K562 (cell line): ENCODE measurements around the gene PBX2. TPM values are rescaled to one million over a fixed set of nuclear protein-coding genes. Genes with fewer than 3 reads are reported as not detected.
A peak's percentile ranks its signal among the peaks of the same experiment; 100 is the strongest.

ENCODE experiments used
- BCOR ChIP-seq: fragments of 450-650 bp; IDR thresholded peaks from 2 replicates; pipeline ENCODE4 v1.6.1; 2016
- BDP1 ChIP-seq: IDR thresholded peaks from 3 replicates; pipeline ENCODE4 v1.6.1; 2011; ENCODE audit not compliant: insufficient read length, insufficient read depth
- CXXC5 ChIP-seq: fragments of 250-450 bp; sonication (Bioruptor Pico); IDR thresholded peaks from 2 replicates; pipeline ENCODE4 v1.8.0; 2022; ENCODE audit warnings: inconsistent platforms, mild to moderate bottlenecking, moderate library complexity
- FOXK2 ChIP-seq, 2 experiments: fragments of 450-650 bp; IDR thresholded peaks in 1 of 2; conservative IDR thresholded peaks in 1 of 2; 2 replicates each; pipeline ENCODE4 v1.6.1; 2016; ENCODE audit warnings: low read depth in 2 of 2, mild to moderate bottlenecking in 1 of 2
- HDAC1 ChIP-seq, 2 experiments: fragments of 450-650 bp; IDR thresholded peaks; 2 replicates each; pipeline ENCODE4 v1.6.1; 2016 to 2017; ENCODE audit warnings: inconsistent platforms in 1 of 2, mild to moderate bottlenecking in 1 of 2, moderate library complexity in 1 of 2
- HNRNPUL1 ChIP-seq: fragments of 200-400 bp; formaldehyde crosslinking; IDR thresholded peaks from 2 replicates; pipeline ENCODE4 v1.6.1; 2017; ENCODE audit warnings: low read length
- NELFE ChIP-seq: IDR thresholded peaks from 2 replicates; pipeline ENCODE4 v1.6.1; 2011; ENCODE audit warnings: mild to moderate bottlenecking; ENCODE audit not compliant: insufficient read depth, insufficient read length
- NR2F6 ChIP-seq: fragments of 450-650 bp; formaldehyde crosslinking; IDR thresholded peaks from 2 replicates; pipeline ENCODE4 v1.4.0; 2020; ENCODE audit warnings: mild to moderate bottlenecking
- PHTF2 ChIP-seq: fragments of 250-450 bp; sonication (Bioruptor Pico); IDR thresholded peaks from 2 replicates; pipeline ENCODE4 v1.5.0; 2021; ENCODE audit warnings: mild to moderate bottlenecking
- POU5F1 ChIP-seq: fragments of 150-350 bp; IDR thresholded peaks from 2 replicates; pipeline ENCODE4 v1.6.1; 2014; ENCODE audit warnings: borderline replicate concordance, low read length, low read depth, mild to moderate bottlenecking; ENCODE audit not compliant: partially characterized antibody
- RCOR1 ChIP-seq, 2 experiments: IDR thresholded peaks; 2 replicates each; pipeline ENCODE4 v1.6.1; 2012; ENCODE audit warnings: low read depth in 2 of 2, low read length in 2 of 2, borderline replicate concordance in 1 of 2, improper control_type of control experiment in 1 of 2
- RFX1 ChIP-seq: fragments of 450-650 bp; IDR thresholded peaks from 2 replicates; pipeline ENCODE4 v1.6.1; 2016; ENCODE audit warnings: mild to moderate bottlenecking, moderate library complexity
- SMAD4 ChIP-seq: fragments of 250-450 bp; sonication (Bioruptor Pico); conservative IDR thresholded peaks from 2 replicates; pipeline ENCODE4 v1.8.0; 2021; ENCODE audit warnings: inconsistent platforms, mild to moderate bottlenecking, moderate library complexity
- SMARCA4 ChIP-seq: fragments of 450-650 bp; IDR thresholded peaks from 2 replicates; pipeline ENCODE4 v1.6.1; 2016
- SMARCA5 ChIP-seq: fragments of 450-650 bp; IDR thresholded peaks from 2 replicates; pipeline ENCODE4 v1.6.1; 2016
- SMARCB1 ChIP-seq: IDR thresholded peaks from 2 replicates; pipeline ENCODE4 v1.6.1; 2011; ENCODE audit warnings: improper control_type of control experiment, low read depth; ENCODE audit not compliant: insufficient read length
- SRSF7 ChIP-seq: fragments of 200-400 bp; formaldehyde crosslinking; optimal IDR thresholded peaks from 2 replicates; pipeline ENCODE3; 2017; ENCODE audit warnings: mild to moderate bottlenecking, low read depth, low read length
- U2AF2 ChIP-seq: fragments of 200-400 bp; formaldehyde crosslinking; optimal IDR thresholded peaks from 2 replicates; pipeline ENCODE3; 2017; ENCODE audit warnings: low read depth, mild to moderate bottlenecking, low read length
- ZEB2 ChIP-seq: fragments of 450-650 bp; IDR thresholded peaks from 2 replicates; pipeline ENCODE4 v1.6.1; 2016
- ZNF124 ChIP-seq: sonication (generic); formaldehyde crosslinking; IDR thresholded peaks from 2 replicates; pipeline ENCODE4 v1.8.1; 2022; ENCODE audit warnings: missing genetic modification reagents
- ZNF140 ChIP-seq: fragments of 250-450 bp; sonication (Bioruptor Pico); IDR thresholded peaks from 2 replicates; pipeline ENCODE4 v1.8.0; 2021; ENCODE audit warnings: moderate library complexity, mild to moderate bottlenecking, inconsistent platforms
- ZNF212 ChIP-seq: fragments of 450-650 bp; formaldehyde crosslinking; IDR thresholded peaks from 2 replicates; pipeline ENCODE4 v1.4.0; 2020; ENCODE audit warnings: mild to moderate bottlenecking
- polyA plus RNA-seq, 8 experiments: library from polyadenylated mRNA; depleted of rRNA in 4 of 8; stranded (reverse) in 5 of 8; unstranded in 3 of 8; fragments of >200 nt; fragmentation: Nextera tagmentation in 2 of 8; fragmentation: Illumina TruSeq in 1 of 8; extraction: Ambion mirVana in 2 of 8; extraction: Trizol in 1 of 8; gene quantifications; 2 replicates each; pipeline versions ENCODE4 v1.2.1 to v1.2.3, GENCODE V29; 2011 to 2014; ENCODE audit warnings: inconsistent platforms in 1 of 8, missing spikeins in 1 of 8
- total RNA-seq, 7 experiments: library from RNA; depleted of rRNA in 6 of 7; stranded (reverse); fragments of >200 nt in 6 of 7; fragmentation: Illumina TruSeq in 2 of 7; extraction: Trizol in 2 of 7; gene quantifications; 2 replicates each; pipeline versions ENCODE4 v1.2.1 to v1.2.3, GENCODE V29; 2011 to 2021; ENCODE audit warnings: low replicate concordance in 1 of 7
- TF ChIP-seq, protein P1 (sequence below): fragments of 450-650 bp; IDR thresholded peaks from 2 replicates; pipeline ENCODE4 v1.6.1; 2018; ENCODE audit warnings: mild to moderate bottlenecking, low read depth; ENCODE audit not compliant: partially characterized antibody
- TF ChIP-seq, protein P2 (sequence below): IDR thresholded peaks from 2 replicates; pipeline ENCODE4 v1.6.1; 2011; ENCODE audit warnings: borderline replicate concordance, low read depth, mild to moderate bottlenecking, moderate library complexity, low read length; ENCODE audit not compliant: insufficient read depth, poor library complexity, severe bottlenecking
- TF ChIP-seq, protein P3 (sequence below): fragments of 250-450 bp; sonication (Bioruptor Pico); IDR thresholded peaks from 2 replicates; pipeline ENCODE4 v1.4.0; 2020; ENCODE audit warnings: mild to moderate bottlenecking, moderate library complexity, borderline replicate concordance

Gene PBX2
- total and polyA plus RNA-seq, 9 of the 15 experiments (the other 6 are each of a cell fraction or from before 2014, with no cell fraction given) = 1.9 to 134 (median 62.5) TPM

DNA sequence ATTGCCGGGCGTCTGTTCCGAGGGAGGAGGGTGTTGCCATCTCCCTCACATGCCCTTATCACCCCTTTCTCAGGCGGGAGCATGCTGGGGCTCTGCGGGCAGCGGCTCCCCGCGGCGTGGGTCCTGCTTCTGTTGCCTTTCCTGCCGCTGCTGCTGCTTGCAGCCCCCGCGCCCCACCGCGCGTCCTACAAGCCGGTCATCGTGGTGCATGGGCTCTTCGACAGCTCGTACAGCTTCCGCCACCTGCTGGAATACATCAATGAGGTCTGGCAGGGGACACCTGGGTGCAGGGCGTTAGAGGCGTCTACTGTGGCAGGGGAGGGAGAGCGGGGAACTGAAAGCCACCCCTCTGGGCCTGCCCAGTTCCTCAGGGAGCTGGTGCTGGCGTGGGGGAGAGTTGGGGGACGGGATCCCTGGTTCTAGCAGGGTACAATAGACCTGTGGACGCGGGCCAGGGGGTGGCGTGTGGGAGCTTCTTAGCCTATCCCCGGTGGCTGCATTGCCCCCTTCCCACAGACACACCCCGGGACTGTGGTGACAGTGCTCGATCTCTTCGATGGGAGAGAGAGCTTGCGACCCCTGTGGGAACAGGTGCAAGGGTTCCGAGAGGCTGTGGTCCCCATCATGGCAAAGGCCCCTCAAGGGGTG lies 35.4 kb downstream of the PBX2 start (continued):
- no peak for TF ChIP-seq BDP1
- no peak for TF ChIP-seq PHTF2 (CRISPR knock-in tag)
- TF ChIP-seq HDAC1 (IDR thresholded peaks at IDR 0.05) = peak in 1 of 2 experiments; percentile 96; a peak in 2 of 4 replicates
- TF ChIP-seq, protein P1, sequence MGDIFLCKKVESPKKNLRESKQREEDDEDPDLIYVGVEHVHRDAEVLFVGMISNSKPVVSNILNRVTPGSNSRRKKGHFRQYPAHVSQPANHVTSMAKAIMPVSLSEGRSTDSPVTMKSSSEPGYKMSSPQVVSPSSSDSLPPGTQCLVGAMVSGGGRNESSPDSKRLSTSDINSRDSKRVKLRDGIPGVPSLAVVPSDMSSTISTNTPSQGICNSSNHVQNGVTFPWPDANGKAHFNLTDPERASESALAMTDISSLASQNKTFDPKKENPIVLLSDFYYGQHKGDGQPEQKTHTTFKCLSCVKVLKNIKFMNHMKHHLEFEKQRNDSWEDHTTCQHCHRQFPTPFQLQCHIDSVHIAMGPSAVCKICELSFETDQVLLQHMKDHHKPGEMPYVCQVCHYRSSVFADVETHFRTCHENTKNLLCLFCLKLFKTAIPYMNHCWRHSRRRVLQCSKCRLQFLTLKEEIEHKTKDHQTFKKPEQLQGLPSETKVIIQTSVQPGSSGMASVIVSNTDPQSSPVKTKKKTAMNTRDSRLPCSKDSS = no peak
- TF ChIP-seq SMARCB1 = no peak
- TF ChIP-seq NR2F6 (CRISPR knock-in tag) = no peak
- no peak for TF ChIP-seq ZNF140 (CRISPR knock-in tag)
- no peak for TF ChIP-seq NELFE
- no peak for TF ChIP-seq HNRNPUL1
- no peak; the same call in 1 of the 2 replicates for TF ChIP-seq ZEB2
- peak in 1 of 2 experiments; percentile 51; a peak in 1 of 4 replicates for TF ChIP-seq RCOR1 (IDR thresholded peaks at IDR 0.05; ENCODE audit: borderline replicate concordance in 1 of 2, low read depth in 2 of 2, low read length in 2 of 2)
- no peak for TF ChIP-seq U2AF2
- TF ChIP-seq ZNF212 (CRISPR knock-in tag) = no peak
- no peak for TF ChIP-seq ZNF124 (CRISPR knock-in tag)
- TF ChIP-seq SMAD4 (CRISPR knock-in tag) = peak; percentile 61; the same call in 1 of the 2 replicates
- TF ChIP-seq SMARCA5 = peak; percentile 48; the same call in 1 of the 2 replicates
- no peak; a peak in 1 of 4 replicates for TF ChIP-seq FOXK2 (conservative IDR thresholded peaks at IDR 0.05 in 1 of 2, IDR thresholded peaks at IDR 0.05 in 1 of 2; ENCODE audit: low read depth in 2 of 2)
- TF ChIP-seq SMARCA4 = 0 out of 2 replicates have a peak, but pooled peaks have one; percentile 13
- TF ChIP-seq, protein P2, sequence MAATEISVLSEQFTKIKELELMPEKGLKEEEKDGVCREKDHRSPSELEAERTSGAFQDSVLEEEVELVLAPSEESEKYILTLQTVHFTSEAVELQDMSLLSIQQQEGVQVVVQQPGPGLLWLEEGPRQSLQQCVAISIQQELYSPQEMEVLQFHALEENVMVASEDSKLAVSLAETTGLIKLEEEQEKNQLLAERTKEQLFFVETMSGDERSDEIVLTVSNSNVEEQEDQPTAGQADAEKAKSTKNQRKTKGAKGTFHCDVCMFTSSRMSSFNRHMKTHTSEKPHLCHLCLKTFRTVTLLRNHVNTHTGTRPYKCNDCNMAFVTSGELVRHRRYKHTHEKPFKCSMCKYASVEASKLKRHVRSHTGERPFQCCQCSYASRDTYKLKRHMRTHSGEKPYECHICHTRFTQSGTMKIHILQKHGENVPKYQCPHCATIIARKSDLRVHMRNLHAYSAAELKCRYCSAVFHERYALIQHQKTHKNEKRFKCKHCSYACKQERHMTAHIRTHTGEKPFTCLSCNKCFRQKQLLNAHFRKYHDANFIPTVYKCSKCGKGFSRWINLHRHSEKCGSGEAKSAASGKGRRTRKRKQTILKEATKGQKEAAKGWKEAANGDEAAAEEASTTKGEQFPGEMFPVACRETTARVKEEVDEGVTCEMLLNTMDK = peak; percentile 66
- no peak for TF ChIP-seq RFX1
- no peak for TF ChIP-seq SRSF7
- peak; percentile 32; the same call in 1 of the 2 replicates for TF ChIP-seq BCOR
- TF ChIP-seq CXXC5 (CRISPR knock-in tag) = no peak
- TF ChIP-seq POU5F1 = no peak
- TF ChIP-seq, protein P3, sequence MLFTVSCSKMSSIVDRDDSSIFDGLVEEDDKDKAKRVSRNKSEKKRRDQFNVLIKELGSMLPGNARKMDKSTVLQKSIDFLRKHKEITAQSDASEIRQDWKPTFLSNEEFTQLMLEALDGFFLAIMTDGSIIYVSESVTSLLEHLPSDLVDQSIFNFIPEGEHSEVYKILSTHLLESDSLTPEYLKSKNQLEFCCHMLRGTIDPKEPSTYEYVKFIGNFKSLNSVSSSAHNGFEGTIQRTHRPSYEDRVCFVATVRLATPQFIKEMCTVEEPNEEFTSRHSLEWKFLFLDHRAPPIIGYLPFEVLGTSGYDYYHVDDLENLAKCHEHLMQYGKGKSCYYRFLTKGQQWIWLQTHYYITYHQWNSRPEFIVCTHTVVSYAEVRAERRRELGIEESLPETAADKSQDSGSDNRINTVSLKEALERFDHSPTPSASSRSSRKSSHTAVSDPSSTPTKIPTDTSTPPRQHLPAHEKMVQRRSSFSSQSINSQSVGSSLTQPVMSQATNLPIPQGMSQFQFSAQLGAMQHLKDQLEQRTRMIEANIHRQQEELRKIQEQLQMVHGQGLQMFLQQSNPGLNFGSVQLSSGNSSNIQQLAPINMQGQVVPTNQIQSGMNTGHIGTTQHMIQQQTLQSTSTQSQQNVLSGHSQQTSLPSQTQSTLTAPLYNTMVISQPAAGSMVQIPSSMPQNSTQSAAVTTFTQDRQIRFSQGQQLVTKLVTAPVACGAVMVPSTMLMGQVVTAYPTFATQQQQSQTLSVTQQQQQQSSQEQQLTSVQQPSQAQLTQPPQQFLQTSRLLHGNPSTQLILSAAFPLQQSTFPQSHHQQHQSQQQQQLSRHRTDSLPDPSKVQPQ = no peak
